Neural cell (in vitro differentiated cells): Measurements from ENCODE around the gene DMXL1.

ENCODE experiments used
- EZH2 ChIP-seq: fragments of 200-600, 300-800 bp; shearing (Covaris generic), sonication (generic); IDR thresholded peaks from 2 replicates; pipeline ENCODE4 v1.6.1; 2014; ENCODE audit warnings: antibody characterized with exemption, low read length, borderline replicate concordance, mild to moderate bottlenecking; ENCODE audit not compliant: insufficient read depth, poor library complexity, severe bottlenecking
- POLR2AphosphoS5 ChIP-seq: IDR thresholded peaks from 2 replicates; pipeline ENCODE4 v1.6.1; 2012
- TF ChIP-seq, protein P1 (sequence below): fragments of 450-650 bp; IDR thresholded peaks from 2 replicates; pipeline ENCODE4 v1.5.1; 2014; ENCODE audit warnings: antibody characterized with exemption, mild to moderate bottlenecking, moderate library complexity; ENCODE audit not compliant: poor library complexity, severe bottlenecking

- TF ChIP-seq, protein P1, sequence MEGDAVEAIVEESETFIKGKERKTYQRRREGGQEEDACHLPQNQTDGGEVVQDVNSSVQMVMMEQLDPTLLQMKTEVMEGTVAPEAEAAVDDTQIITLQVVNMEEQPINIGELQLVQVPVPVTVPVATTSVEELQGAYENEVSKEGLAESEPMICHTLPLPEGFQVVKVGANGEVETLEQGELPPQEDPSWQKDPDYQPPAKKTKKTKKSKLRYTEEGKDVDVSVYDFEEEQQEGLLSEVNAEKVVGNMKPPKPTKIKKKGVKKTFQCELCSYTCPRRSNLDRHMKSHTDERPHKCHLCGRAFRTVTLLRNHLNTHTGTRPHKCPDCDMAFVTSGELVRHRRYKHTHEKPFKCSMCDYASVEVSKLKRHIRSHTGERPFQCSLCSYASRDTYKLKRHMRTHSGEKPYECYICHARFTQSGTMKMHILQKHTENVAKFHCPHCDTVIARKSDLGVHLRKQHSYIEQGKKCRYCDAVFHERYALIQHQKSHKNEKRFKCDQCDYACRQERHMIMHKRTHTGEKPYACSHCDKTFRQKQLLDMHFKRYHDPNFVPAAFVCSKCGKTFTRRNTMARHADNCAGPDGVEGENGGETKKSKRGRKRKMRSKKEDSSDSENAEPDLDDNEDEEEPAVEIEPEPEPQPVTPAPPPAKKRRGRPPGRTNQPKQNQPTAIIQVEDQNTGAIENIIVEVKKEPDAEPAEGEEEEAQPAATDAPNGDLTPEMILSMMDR: no peak
- TF ChIP-seq POLR2AphosphoS5: no peak
- TF ChIP-seq EZH2: no peak
Measured at GRCh38 chr5:119129770-119130169, 58.9 kb downstream of the DMXL1 start.
